ENCODE data around the gene ZSCAN20.
"Not testable (repeated sequence)": the region's sequence is repeated elsewhere in the genome, so short reads cannot be mapped to it uniquely, and the experiment has no call there.

The ZSCAN20 gene

GRCh38 chr1:33488624-33489023 is 16.2 kb downstream of the ZSCAN20 start:
- ATAC-seq (ENCODE audit: low read depth) (no peak), DNase-seq (ENCODE audit: low spot score in 2 of 2) (no peak)
- Mint-ChIP-seq H3K36me3 (peaks cover 60% of the 10 kb centered on the region), H3K27me3 (no peaks in the 10 kb centered on the region), H3K27ac (no peak overlapping the region), H3K4me3 (no peak overlapping the region), H3K9me3 (peaks cover 11% of the 10 kb centered on the region), H3K4me1 (no peaks in the 10 kb centered on the region)

GRCh38 chr1:33494929-33495328 is 22.5 kb downstream of the ZSCAN20 start:
- DNase-seq (ENCODE audit: low spot score in 2 of 2) (no peak), ATAC-seq (ENCODE audit: low read depth) (peak; percentile 66)
- peaks cover 49% of the 10 kb centered on the region for H3K36me3 Mint-ChIP-seq
- no peaks in the 10 kb centered on the region for H3K27me3 Mint-ChIP-seq
- H3K4me3 Mint-ChIP-seq, result no peak overlapping the region
- no peak overlapping the region for H3K27ac Mint-ChIP-seq
- H3K4me1 Mint-ChIP-seq, result no peaks in the 10 kb centered on the region
- H3K9me3 Mint-ChIP-seq, result peaks cover 29% of the 10 kb centered on the region

GRCh38 chr1:33497410-33497809 is 25.0 kb downstream of the ZSCAN20 start:
- peaks cover 4% of the 10 kb centered on the region for H3K4me1 Mint-ChIP-seq

GRCh38 chr1:33500547-33500946 is 28.1 kb downstream of the ZSCAN20 start:
- Mint-ChIP-seq H3K4me3 (no peak overlapping the region), H3K4me1 (peaks cover 4% of the 10 kb centered on the region), H3K27me3 (no peaks in the 10 kb centered on the region), H3K27ac (no peak overlapping the region), H3K36me3 (peaks cover 14% of the 10 kb centered on the region), H3K9me3 (peaks cover 12% of the 10 kb centered on the region)
- ATAC-seq (ENCODE audit: low read depth) (no peak), DNase-seq (ENCODE audit: low spot score in 2 of 2) (no peak)

More at GRCh38 chr1:33497410-33497809, 25.0 kb downstream of the ZSCAN20 start:
- Mint-ChIP-seq H3K27ac (no peak overlapping the region), H3K9me3 (peaks cover 29% of the 10 kb centered on the region), H3K36me3 (peaks cover 37% of the 10 kb centered on the region), H3K4me3 (no peak overlapping the region), H3K27me3 (no peaks in the 10 kb centered on the region)
- ATAC-seq (ENCODE audit: low read depth) (no peak), DNase-seq (ENCODE audit: low spot score in 2 of 2) (no peak)

GRCh38 chr1:33501309-33501708 is 28.9 kb downstream of the ZSCAN20 start:
- H3K27me3 Mint-ChIP-seq, result no peaks in the 10 kb centered on the region
- no peak overlapping the region for H3K4me3 Mint-ChIP-seq
- H3K9me3 Mint-ChIP-seq, result peaks cover 8% of the 10 kb centered on the region
- H3K4me1 Mint-ChIP-seq, result peaks cover 4% of the 10 kb centered on the region
- H3K27ac Mint-ChIP-seq, result no peak overlapping the region
- peaks cover 13% of the 10 kb centered on the region for H3K36me3 Mint-ChIP-seq
- DNase-seq (ENCODE audit: low spot score in 2 of 2) (no peak), ATAC-seq (ENCODE audit: low read depth) (no peak)

- H3K4me1 Mint-ChIP-seq, result peaks cover 4% of the 10 kb centered on the region
- peaks cover 7% of the 10 kb centered on the region for H3K9me3 Mint-ChIP-seq
- ATAC-seq (ENCODE audit: low read depth) (no peak), DNase-seq (ENCODE audit: low spot score in 2 of 2) (no peak)
- H3K27ac Mint-ChIP-seq, result peak overlapping the region; percentile 8
- H3K36me3 Mint-ChIP-seq, result peaks cover 11% of the 10 kb centered on the region
- no peaks in the 10 kb centered on the region for H3K27me3 Mint-ChIP-seq
- H3K4me3 Mint-ChIP-seq, result no peak overlapping the region
Measured at GRCh38 chr1:33501774-33502173, 29.3 kb downstream of the ZSCAN20 start.

GRCh38 chr1:33502726-33503125 is 30.3 kb downstream of the ZSCAN20 start:
- peaks cover 4% of the 10 kb centered on the region for H3K4me1 Mint-ChIP-seq
- no peaks in the 10 kb centered on the region for H3K27me3 Mint-ChIP-seq
- H3K36me3 Mint-ChIP-seq, result peaks cover 4% of the 10 kb centered on the region
- peak overlapping the region; percentile 8 for H3K27ac Mint-ChIP-seq
- DNase-seq (ENCODE audit: low spot score in 2 of 2), result no peak
- ATAC-seq (ENCODE audit: low read depth), result no peak
- peaks cover 1% of the 10 kb centered on the region for H3K9me3 Mint-ChIP-seq
- H3K4me3 Mint-ChIP-seq, result no peak overlapping the region

GRCh38 chr1:33503506-33503905 is 31.1 kb downstream of the ZSCAN20 start:
- DNase-seq (ENCODE audit: low spot score in 2 of 2) (no peak), ATAC-seq (ENCODE audit: low read depth) (no peak)
- H3K9me3 Mint-ChIP-seq, result peaks cover 3% of the 10 kb centered on the region
- H3K4me3 Mint-ChIP-seq, result no peak overlapping the region
- H3K4me1 Mint-ChIP-seq, result peaks cover 4% of the 10 kb centered on the region
- peaks cover 5% of the 10 kb centered on the region for H3K36me3 Mint-ChIP-seq
- no peaks in the 10 kb centered on the region for H3K27me3 Mint-ChIP-seq
- H3K27ac Mint-ChIP-seq, result no peak overlapping the region

- Mint-ChIP-seq H3K4me3 (no peak overlapping the region), H3K27ac (no peak overlapping the region), H3K4me1 (no peaks in the 10 kb centered on the region), H3K27me3 (peaks cover 4% of the 10 kb centered on the region), H3K9me3 (peaks cover 3% of the 10 kb centered on the region), H3K36me3 (peaks cover 2% of the 10 kb centered on the region)
- no peak for ATAC-seq (ENCODE audit: low read depth)
- DNase-seq (ENCODE audit: low spot score in 2 of 2), result no peak
Measured at GRCh38 chr1:33507661-33508060, 35.2 kb downstream of the ZSCAN20 start.

- peaks cover 3% of the 10 kb centered on the region for H3K9me3 Mint-ChIP-seq
- DNase-seq (ENCODE audit: low spot score in 2 of 2) (no peak), ATAC-seq (ENCODE audit: low read depth) (no peak)
- no peak overlapping the region for H3K27ac Mint-ChIP-seq
- peaks cover 2% of the 10 kb centered on the region for H3K36me3 Mint-ChIP-seq
- H3K27me3 Mint-ChIP-seq, result peaks cover 4% of the 10 kb centered on the region
- H3K4me3 Mint-ChIP-seq, result no peak overlapping the region
- H3K4me1 Mint-ChIP-seq, result no peaks in the 10 kb centered on the region
Measured at GRCh38 chr1:33508151-33508550, 35.7 kb downstream of the ZSCAN20 start.

- H3K27me3 Mint-ChIP-seq; H3K36me3 Mint-ChIP-seq; H3K9me3 Mint-ChIP-seq; H3K4me3 Mint-ChIP-seq; DNase-seq (ENCODE audit: low spot score in 2 of 2); H3K27ac Mint-ChIP-seq; H3K4me1 Mint-ChIP-seq; ATAC-seq (ENCODE audit: low read depth): not testable (repeated sequence)
Measured at GRCh38 chr1:33509276-33509675, 36.8 kb downstream of the ZSCAN20 start.

- H3K27ac Mint-ChIP-seq, result no peak overlapping the region
- H3K36me3 Mint-ChIP-seq, result peaks cover 2% of the 10 kb centered on the region
- peaks cover 3% of the 10 kb centered on the region for H3K9me3 Mint-ChIP-seq
- H3K4me1 Mint-ChIP-seq, result no peaks in the 10 kb centered on the region
- H3K27me3 Mint-ChIP-seq, result peaks cover 4% of the 10 kb centered on the region
- ATAC-seq (ENCODE audit: low read depth) (no peak), DNase-seq (ENCODE audit: low spot score in 2 of 2) (no peak)
- no peak overlapping the region for H3K4me3 Mint-ChIP-seq
Measured at GRCh38 chr1:33512226-33513011, 40.0 kb downstream of the ZSCAN20 start.

GRCh38 chr1:33515112-33515511 is 42.7 kb downstream of the ZSCAN20 start:
- no peak for ATAC-seq (ENCODE audit: low read depth)
- H3K27me3 Mint-ChIP-seq, result peaks cover 7% of the 10 kb centered on the region

GRCh38 chr1:33515607-33516006 is 43.2 kb downstream of the ZSCAN20 start:
- Mint-ChIP-seq H3K4me1 (no peaks in the 10 kb centered on the region), H3K4me3 (no peak overlapping the region), H3K27me3 (peaks cover 5% of the 10 kb centered on the region), H3K36me3 (no peaks in the 10 kb centered on the region), H3K27ac (no peak overlapping the region), H3K9me3 (no peaks in the 10 kb centered on the region)
- DNase-seq (ENCODE audit: low spot score in 2 of 2) (no peak), ATAC-seq (ENCODE audit: low read depth) (no peak)

More at GRCh38 chr1:33515112-33515511, 42.7 kb downstream of the ZSCAN20 start:
- Mint-ChIP-seq H3K27ac (no peak overlapping the region), H3K9me3 (no peaks in the 10 kb centered on the region), H3K4me1 (no peaks in the 10 kb centered on the region), H3K36me3 (no peaks in the 10 kb centered on the region), H3K4me3 (no peak overlapping the region)
- DNase-seq (ENCODE audit: low spot score in 2 of 2), result no peak

- no peaks in the 10 kb centered on the region for H3K9me3 Mint-ChIP-seq
- no peak overlapping the region for H3K4me3 Mint-ChIP-seq
- no peaks in the 10 kb centered on the region for H3K4me1 Mint-ChIP-seq
- no peak overlapping the region for H3K27ac Mint-ChIP-seq
- DNase-seq (ENCODE audit: low spot score in 2 of 2) (no peak), ATAC-seq (ENCODE audit: low read depth) (no peak)
- peaks cover 4% of the 10 kb centered on the region for H3K27me3 Mint-ChIP-seq
- H3K36me3 Mint-ChIP-seq, result no peaks in the 10 kb centered on the region
Measured at GRCh38 chr1:33516428-33516827, 44.0 kb downstream of the ZSCAN20 start.

All from memory B cell (primary cell).